Skin of body (tissue), 2 donors: Measurements from ENCODE around the gene RALA. TPM values are rescaled to one million over a fixed set of nuclear protein-coding genes. Genes with fewer than 3 reads are reported as not detected.
"Not testable (repeated sequence)": the region's sequence is repeated elsewhere in the genome, so short reads cannot be mapped to it uniquely, and the experiment has no call there.

Source experiments
- DNase-seq: peaks from one replicate; lab custom pipeline; 2025; lab: John Stamatoyannopoulos, UW
- total RNA-seq: library from RNA; depleted of rRNA; stranded (reverse); fragments of >200 nt; gene quantifications from one replicate; pipeline ENCODE4 v1.2.3, GENCODE V29; 2014

Gene RALA
- total RNA-seq, 1 donor from 2014 or later: 26.9 TPM

DNA sequence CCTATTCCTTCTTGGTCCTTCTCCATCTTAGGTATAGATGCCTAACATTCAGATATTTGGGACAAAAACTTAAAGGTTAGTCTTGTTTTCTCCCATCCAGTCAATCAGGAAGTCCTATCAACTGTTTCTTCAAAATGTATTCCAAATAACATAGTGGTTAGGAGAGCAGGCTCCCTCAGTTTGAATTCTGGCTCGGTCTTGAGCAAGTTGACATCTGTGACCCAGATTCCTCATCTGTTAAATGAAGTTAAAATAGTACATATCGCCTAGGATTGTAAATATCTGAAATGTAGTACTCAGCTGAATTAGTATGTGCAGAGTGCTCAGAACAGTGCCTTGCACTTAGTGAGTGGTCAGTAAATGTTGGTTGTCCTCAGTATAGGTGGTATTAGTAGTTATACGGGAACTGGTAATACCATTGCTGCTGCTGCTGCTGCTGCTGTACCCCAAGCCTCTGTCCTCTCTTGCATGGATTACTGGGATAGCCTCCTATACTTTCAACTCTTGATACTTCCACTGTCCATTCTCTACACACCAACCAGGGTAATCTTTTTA, 58.6 kb downstream of the RALA start:
- peak; percentile 77 for DNase-seq

DNA sequence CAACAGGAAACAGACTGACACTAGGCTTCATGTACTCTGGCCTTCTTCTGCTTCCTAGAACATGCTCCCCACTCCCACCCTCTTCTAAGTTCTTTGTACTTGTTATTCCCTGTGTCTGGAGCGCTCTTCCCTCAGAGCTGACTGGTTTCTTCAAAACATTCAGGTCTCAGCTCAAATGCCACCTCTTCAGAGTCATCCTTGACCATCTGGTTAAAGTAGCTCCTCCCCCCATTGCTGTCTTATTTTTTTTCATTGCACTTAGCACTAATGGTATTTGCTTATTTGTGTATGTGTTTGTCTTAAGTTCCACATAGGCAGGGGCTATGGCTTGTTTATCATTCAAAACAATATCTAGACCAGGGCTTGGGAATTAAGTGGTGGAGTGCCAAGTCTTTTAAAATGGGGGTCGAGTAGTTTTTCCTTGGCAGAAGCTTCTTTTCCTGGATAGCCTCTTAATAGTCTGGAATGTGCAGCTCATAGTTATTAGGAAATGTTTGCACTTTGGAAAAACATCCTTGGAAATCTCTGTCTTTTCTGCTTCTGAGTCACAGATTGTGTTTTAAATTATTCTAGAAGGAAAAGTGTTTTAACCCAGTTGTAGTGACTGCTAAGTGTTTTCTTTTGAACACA, 60.0 kb downstream of the RALA start:
- peak; percentile 85 for DNase-seq

GRCh38 chr7:39686261-39686924, 63.0 kb downstream of the RALA start:
- peak; percentile 37 for DNase-seq

GRCh38 chr7:39688611-39689480, 65.5 kb downstream of the RALA start:
- DNase-seq: no peak

GRCh38 chr7:39691821-39692220, 68.4 kb downstream of the RALA start:
- no peak for DNase-seq

DNA sequence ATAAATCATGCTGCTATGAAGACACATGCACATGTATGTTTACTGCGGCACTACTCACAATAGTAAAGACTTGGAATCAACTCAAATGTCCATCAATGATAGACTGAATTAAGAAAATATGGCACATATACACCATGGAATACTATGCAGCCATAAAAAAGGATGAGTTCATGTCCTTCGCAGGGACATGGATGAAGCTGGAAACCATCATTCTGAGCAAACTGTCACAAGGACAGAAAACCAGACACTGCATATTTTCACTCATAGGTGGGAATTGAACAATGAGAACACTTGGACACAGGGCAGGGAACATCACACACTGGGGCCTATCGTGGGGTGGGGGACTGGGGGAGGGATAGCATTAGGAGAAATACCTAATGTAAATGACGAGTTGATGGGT, 69.7 kb downstream of the RALA start:
- DNase-seq: not testable (repeated sequence)

DNA sequence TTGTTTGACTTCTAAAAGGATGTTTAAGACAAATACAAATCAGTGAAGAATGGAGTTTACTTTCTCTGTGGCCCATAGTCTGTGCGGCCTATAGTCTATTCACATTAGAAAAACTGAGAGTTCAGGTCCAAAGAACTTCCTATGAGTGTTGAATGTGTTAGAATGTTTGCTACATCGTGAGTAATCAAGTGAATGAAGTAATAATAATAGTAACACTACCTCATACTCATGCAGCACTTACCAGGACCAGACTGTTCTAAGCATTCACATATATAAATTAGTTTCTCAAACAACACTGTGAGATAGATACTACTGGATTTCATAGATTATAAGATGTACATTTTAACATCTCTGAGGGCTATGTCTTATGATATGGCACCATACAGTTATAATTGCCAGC, 70.4 kb downstream of the RALA start:
- DNase-seq: no peak

- no peak for DNase-seq
These were observed 72.6 kb downstream of the RALA start for GRCh38 chr7:39695852-39696586.

DNA sequence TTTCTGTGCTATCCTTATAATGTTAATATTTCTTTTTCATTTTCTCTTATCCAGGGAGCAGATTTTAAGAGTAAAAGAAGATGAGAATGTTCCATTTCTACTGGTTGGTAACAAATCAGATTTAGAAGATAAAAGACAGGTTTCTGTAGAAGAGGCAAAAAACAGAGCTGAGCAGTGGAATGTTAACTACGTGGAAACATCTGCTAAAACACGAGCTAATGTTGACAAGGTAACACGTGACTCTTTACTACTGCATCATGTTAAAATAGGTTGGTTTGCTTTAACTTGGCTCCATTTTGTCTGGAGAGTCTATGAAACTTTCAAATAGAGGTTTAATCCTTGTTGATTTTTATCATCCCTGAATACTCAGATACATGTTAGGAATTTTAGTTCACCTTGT, 73.3 kb downstream of the RALA start:
- DNase-seq: no peak

- peak; percentile 20 for DNase-seq
These were observed 74.1 kb downstream of the RALA start for GRCh38 chr7:39697483-39697882.

DNA sequence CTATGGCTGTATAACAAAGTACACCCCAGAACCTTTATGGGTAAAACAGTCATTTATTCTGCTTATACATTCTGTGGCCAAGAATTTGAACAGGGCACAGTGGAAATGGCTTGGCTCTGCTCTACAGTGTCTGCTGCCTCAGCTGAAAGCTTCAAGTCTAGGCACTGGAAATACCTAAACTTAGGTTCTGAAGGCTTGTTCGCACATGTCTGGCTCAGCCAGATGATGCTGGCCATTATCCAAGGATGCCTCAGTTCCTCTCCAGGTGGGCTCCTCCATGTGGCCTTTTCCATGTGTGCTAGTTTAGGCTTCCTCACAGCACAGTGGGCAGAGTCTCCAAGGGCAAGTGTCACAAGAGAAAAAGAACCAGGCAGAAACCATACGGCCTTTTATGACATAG, 76.8 kb downstream of the RALA start:
- DNase-seq: no peak

- no peak for DNase-seq
These were observed 77.6 kb downstream of the RALA start for GRCh38 chr7:39700932-39701331.

DNA sequence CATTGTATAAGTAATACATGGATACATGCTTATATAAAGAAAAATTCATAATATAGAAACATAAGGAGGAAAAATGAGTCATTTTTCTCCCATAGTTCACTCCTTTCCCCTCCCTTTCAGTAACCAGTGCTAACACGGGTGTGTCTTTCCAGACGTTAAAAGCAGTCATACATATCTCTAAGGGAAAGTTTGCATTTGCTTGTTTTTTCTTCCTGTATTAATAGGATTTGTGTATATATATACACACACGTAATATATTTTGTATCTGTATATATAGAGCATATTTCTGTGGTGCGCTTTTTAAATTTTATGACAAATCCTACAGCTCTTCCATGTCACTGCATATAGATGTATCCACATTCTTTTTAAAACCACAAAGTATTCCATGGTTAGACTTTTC, 78.8 kb downstream of the RALA start:
- peak; percentile 36 for DNase-seq

DNA sequence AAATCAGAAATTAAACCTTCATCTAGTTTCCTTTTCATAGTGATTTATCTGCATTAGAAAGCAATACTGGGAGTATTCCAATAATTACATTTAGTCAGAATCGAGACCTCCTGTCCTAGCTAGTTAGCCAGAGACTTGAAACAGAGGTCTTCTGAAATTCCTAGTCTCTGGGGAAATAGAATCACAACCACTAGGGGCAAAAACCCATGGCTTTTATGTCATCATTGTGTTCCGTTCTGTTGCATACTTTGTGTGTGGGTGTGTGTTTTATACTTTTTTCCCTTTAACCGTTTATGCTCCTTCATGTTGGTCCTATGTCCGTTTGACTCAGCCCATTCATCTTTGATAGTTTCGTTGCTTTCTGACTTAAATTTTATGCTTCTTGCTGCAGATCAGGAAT, 79.8 kb downstream of the RALA start:
- DNase-seq: no peak

- no peak for DNase-seq
These were observed 85.7 kb downstream of the RALA start for GRCh38 chr7:39709029-39709428.

GRCh38 chr7:39709768-39710311, 86.5 kb downstream of the RALA start:
- peak; percentile 99 for DNase-seq

DNA sequence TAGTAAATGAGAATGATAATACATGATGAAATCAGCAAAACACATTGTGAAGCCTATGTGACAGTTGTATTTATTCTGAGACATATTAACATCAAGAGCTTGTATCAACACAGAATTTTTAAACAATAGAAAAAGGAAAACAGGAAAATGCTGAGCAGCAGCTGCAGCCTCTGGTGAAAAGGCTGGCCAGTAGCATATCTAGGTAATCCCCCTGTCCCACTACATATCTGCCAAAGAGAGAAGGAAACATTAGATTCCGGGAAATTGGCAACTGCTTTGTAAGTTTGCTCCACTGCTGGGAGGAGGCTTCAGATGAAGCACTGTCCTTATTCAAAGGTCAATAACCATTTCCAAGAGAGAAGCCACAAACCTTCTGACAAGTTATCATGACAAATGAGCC, 89.4 kb downstream of the RALA start:
- DNase-seq: no peak

DNA sequence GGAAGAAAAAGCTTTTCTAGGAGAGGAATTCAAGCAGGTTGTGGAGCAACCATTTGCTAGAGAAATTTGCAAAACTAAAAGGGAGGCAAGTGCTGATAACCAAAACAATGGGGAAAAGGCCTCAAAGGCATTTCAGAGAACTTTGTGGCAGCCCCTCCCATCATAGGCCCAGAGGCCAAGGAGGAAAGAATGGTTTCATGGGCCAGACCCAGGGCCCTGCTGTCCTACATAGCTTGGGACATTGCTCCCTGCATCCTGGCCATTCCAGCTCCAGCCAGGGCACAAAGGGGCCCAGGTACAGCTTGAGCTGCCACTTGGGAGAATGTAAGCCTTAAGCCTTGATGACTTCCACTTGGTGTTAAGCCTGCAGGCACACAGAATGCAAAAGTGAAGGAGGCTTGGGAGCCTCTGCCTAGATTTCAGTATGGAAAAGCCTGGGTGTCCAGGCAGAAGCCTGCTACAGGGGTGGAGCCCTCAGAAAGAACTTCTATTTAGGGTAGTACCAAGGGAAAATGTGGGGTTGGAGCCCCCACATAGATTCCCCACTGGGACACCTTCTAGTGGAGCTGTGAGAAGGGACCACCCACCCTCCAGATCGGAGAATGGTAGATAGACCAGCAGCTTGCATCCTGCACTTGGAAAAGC, 91.2 kb downstream of the RALA start:
- DNase-seq: no peak

GRCh38 chr7:39720586-39720985, 97.2 kb downstream of the RALA start:
- DNase-seq: no peak

DNA sequence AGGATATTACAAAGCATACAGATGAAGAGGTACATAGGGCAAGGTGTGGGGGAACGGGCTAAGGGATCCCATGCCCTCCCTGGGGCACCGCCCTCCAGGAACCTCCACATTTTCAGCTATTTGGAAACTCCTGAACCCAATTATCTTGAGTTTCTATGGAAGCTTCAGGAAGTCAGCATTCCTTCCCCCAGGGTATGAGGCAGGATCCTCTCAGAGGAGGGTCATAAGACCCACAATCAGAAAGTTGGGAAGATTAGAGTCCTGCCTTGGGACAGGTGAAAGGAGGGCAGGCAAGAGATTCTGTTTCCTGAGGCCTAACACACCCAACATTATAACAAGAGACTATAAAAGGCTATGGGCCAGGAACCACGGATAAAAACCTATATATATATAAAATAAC, 98.0 kb downstream of the RALA start:
- no peak for DNase-seq
